Measurements from ENCODE around the gene SCYL3. TPM values are rescaled to one million over a fixed set of nuclear protein-coding genes. Genes with fewer than 3 reads are reported as not detected.

SCYL3 gene
- total RNA-seq, 1 donor from 2014 or later, result 8.8 TPM

DNA sequence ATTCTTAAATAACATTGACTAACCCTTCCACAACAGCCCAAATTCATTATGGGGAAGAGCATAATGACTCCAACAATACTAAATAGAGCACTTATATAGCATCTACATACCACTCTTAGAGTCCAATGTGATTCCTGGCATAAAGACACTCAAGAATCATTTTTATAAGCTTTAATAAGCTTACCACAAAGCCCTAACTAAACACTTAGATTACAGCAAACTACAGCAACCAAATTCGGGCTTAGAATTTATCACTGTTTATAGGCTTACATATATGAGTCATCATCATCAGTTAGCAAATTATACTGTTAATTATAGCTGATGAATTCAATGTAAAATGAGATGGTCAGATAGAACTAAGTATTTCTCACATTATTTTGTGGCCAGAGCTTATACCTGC is 7.3 kb downstream of the SCYL3 start:
- Mint-ChIP-seq H3K27ac (ENCODE audit: unreplicated experiment) (no peak overlapping the region), H3K9me3 (ENCODE audit: unreplicated experiment) (no peaks in the 10 kb centered on the region), H3K36me3 (ENCODE audit: unreplicated experiment) (no peaks in the 10 kb centered on the region), H3K4me1 (ENCODE audit: low read depth, unreplicated experiment) (peaks cover 7% of the 10 kb centered on the region), H3K4me3 (ENCODE audit: unreplicated experiment) (no peak overlapping the region), H3K27me3 (ENCODE audit: unreplicated experiment) (no peaks in the 10 kb centered on the region)
- TF ChIP-seq, protein P1, sequence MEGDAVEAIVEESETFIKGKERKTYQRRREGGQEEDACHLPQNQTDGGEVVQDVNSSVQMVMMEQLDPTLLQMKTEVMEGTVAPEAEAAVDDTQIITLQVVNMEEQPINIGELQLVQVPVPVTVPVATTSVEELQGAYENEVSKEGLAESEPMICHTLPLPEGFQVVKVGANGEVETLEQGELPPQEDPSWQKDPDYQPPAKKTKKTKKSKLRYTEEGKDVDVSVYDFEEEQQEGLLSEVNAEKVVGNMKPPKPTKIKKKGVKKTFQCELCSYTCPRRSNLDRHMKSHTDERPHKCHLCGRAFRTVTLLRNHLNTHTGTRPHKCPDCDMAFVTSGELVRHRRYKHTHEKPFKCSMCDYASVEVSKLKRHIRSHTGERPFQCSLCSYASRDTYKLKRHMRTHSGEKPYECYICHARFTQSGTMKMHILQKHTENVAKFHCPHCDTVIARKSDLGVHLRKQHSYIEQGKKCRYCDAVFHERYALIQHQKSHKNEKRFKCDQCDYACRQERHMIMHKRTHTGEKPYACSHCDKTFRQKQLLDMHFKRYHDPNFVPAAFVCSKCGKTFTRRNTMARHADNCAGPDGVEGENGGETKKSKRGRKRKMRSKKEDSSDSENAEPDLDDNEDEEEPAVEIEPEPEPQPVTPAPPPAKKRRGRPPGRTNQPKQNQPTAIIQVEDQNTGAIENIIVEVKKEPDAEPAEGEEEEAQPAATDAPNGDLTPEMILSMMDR (IDR thresholded peaks at IDR 0.05; ENCODE audit: partially characterized antibody, unreplicated experiment), result no peak
- DNase-seq, result no peak

DNA sequence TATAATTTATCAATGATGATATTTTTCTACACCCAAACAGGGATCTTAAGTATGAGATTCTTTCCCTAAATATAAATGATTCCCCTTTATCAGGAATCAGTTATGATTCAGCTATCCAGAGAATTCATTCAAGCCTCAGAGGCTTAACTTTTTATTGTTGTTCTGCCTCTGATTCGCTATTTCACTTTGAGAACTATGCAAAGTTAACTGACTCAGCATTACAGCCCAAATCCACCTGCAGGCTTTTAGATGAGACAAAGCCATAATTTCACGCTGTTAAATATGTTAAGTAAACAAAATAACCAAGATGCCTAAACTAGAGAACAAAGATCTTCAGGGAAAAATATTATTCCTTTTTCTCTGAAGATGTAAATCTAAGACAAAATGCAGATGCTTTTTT is 8.5 kb downstream of the SCYL3 start:
- TF ChIP-seq, protein P1 (IDR thresholded peaks at IDR 0.05; ENCODE audit: partially characterized antibody, unreplicated experiment), result no peak
- Mint-ChIP-seq H3K4me1 (ENCODE audit: low read depth, unreplicated experiment) (peaks cover 3% of the 10 kb centered on the region), H3K27ac (ENCODE audit: unreplicated experiment) (no peak overlapping the region), H3K27me3 (ENCODE audit: unreplicated experiment) (no peaks in the 10 kb centered on the region), H3K9me3 (ENCODE audit: unreplicated experiment) (no peaks in the 10 kb centered on the region), H3K4me3 (ENCODE audit: unreplicated experiment) (no peak overlapping the region), H3K36me3 (ENCODE audit: unreplicated experiment) (no peaks in the 10 kb centered on the region)
- no peak for DNase-seq

- Mint-ChIP-seq H3K9me3 (ENCODE audit: unreplicated experiment) (no peaks in the 10 kb centered on the region), H3K36me3 (ENCODE audit: unreplicated experiment) (no peaks in the 10 kb centered on the region), H3K27ac (ENCODE audit: unreplicated experiment) (no peak overlapping the region), H3K4me1 (ENCODE audit: low read depth, unreplicated experiment) (peaks cover 3% of the 10 kb centered on the region), H3K27me3 (ENCODE audit: unreplicated experiment) (no peaks in the 10 kb centered on the region), H3K4me3 (ENCODE audit: unreplicated experiment) (no peak overlapping the region)
- no peak for DNase-seq
- TF ChIP-seq, protein P1 (IDR thresholded peaks at IDR 0.05; ENCODE audit: partially characterized antibody, unreplicated experiment), result no peak
Measured at GRCh38 chr1:169884634-169885033, 9.1 kb downstream of the SCYL3 start.

GRCh38 chr1:169882039-169882511 is 11.6 kb downstream of the SCYL3 start:
- H3K27me3 Mint-ChIP-seq (ENCODE audit: unreplicated experiment), result no peaks in the 10 kb centered on the region
- no peak for DNase-seq
- no peak overlapping the region for H3K27ac Mint-ChIP-seq (ENCODE audit: unreplicated experiment)
- no peaks in the 10 kb centered on the region for H3K36me3 Mint-ChIP-seq (ENCODE audit: unreplicated experiment)
- H3K4me3 Mint-ChIP-seq (ENCODE audit: unreplicated experiment), result no peak overlapping the region
- no peaks in the 10 kb centered on the region for H3K9me3 Mint-ChIP-seq (ENCODE audit: unreplicated experiment)
- H3K4me1 Mint-ChIP-seq (ENCODE audit: low read depth, unreplicated experiment), result no peaks in the 10 kb centered on the region
- TF ChIP-seq, protein P1 (IDR thresholded peaks at IDR 0.05; ENCODE audit: partially characterized antibody, unreplicated experiment), result no peak

GRCh38 chr1:169879034-169879840 is 14.5 kb downstream of the SCYL3 start:
- H3K36me3 Mint-ChIP-seq (ENCODE audit: unreplicated experiment), result no peaks in the 10 kb centered on the region
- no peak overlapping the region for H3K4me3 Mint-ChIP-seq (ENCODE audit: unreplicated experiment)
- H3K27ac Mint-ChIP-seq (ENCODE audit: unreplicated experiment), result no peak overlapping the region
- H3K4me1 Mint-ChIP-seq (ENCODE audit: low read depth, unreplicated experiment), result no peaks in the 10 kb centered on the region
- no peaks in the 10 kb centered on the region for H3K27me3 Mint-ChIP-seq (ENCODE audit: unreplicated experiment)
- TF ChIP-seq, protein P1 (IDR thresholded peaks at IDR 0.05; ENCODE audit: partially characterized antibody, unreplicated experiment), result no peak
- H3K9me3 Mint-ChIP-seq (ENCODE audit: unreplicated experiment), result no peaks in the 10 kb centered on the region
- no peak for DNase-seq
